ENCODE measurements around the gene LIN7C. TPM values are rescaled to one million over a fixed set of nuclear protein-coding genes. Genes with fewer than 3 reads are reported as not detected.

Gene LIN7C
- total and polyA plus RNA-seq, 2 of the 13 experiments (the other 11 are each of a cell fraction or from before 2014, with no cell fraction given): 14.8 to 37.2 TPM

GRCh38 chr11:27475622-27476021 is 30.9 kb downstream of the LIN7C start (continued):
- TF ChIP-seq, protein P1, sequence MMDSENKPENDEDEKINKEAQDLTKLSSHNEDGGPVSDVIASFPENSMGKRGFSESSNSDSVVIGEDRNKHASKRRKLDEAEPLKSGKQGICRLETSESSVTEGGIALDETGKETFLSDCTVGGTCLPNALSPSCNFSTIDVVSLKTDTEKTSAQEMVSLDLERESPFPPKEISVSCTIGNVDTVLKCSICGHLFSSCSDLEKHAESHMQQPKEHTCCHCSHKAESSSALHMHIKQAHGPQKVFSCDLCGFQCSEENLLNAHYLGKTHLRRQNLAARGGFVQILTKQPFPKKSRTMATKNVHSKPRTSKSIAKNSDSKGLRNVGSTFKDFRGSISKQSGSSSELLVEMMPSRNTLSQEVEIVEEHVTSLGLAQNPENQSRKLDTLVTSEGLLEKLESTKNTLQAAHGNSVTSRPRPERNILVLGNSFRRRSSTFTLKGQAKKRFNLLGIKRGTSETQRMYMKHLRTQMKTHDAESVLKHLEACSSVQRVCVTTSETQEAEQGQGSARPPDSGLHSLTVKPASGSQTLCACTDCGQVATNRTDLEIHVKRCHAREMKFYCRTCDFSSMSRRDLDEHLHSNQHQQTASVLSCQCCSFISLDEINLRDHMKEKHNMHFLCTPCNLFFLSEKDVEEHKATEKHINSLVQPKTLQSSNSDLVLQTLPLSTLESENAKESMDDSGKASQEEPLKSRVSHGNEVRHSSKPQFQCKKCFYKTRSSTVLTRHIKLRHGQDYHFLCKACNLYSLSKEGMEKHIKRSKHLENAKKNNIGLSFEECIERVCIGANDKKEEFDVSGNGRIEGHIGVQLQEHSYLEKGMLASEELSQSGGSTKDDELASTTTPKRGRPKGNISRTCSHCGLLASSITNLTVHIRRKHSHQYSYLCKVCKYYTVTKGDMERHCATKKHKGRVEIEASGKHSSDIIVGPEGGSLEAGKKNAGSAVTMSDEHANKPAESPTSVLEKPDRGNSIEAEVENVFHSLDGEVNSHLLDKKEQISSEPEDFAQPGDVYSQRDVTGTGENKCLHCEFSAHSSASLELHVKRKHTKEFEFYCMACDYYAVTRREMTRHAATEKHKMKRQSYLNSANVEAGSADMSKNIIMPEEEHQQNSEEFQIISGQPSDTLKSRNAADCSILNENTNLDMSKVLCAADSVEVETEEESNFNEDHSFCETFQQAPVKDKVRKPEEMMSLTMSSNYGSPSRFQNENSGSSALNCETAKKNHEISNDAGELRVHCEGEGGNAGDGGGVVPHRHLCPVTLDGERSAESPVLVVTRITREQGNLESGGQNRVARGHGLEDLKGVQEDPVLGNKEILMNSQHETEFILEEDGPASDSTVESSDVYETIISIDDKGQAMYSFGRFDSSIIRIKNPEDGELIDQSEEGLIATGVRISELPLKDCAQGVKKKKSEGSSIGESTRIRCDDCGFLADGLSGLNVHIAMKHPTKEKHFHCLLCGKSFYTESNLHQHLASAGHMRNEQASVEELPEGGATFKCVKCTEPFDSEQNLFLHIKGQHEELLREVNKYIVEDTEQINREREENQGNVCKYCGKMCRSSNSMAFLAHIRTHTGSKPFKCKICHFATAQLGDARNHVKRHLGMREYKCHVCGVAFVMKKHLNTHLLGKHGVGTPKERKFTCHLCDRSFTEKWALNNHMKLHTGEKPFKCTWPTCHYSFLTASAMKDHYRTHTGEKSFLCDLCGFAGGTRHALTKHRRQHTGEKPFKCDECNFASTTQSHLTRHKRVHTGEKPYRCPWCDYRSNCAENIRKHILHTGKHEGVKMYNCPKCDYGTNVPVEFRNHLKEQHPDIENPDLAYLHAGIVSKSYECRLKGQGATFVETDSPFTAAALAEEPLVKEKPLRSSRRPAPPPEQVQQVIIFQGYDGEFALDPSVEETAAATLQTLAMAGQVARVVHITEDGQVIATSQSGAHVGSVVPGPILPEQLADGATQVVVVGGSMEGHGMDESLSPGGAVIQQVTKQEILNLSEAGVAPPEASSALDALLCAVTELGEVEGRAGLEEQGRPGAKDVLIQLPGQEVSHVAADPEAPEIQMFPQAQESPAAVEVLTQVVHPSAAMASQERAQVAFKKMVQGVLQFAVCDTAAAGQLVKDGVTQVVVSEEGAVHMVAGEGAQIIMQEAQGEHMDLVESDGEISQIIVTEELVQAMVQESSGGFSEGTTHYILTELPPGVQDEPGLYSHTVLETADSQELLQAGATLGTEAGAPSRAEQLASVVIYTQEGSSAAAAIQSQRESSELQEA (CRISPR knock-in tag; IDR thresholded peaks at IDR 0.05; ENCODE audit: not compliant biosample characterization): no peak
- TF ChIP-seq ZNF639 (CRISPR knock-in tag; conservative IDR thresholded peaks at IDR 0.05) (no peak), PCBP2 (optimal IDR thresholded peaks at IDR 0.05; ENCODE audit: low read depth, low read length, poor library complexity, severe bottlenecking) (no peak), KAT8 (CRISPR knock-in tag; IDR thresholded peaks at IDR 0.05) (0 out of 2 replicates have a peak, but pooled peaks have one; percentile 45), ZNF564 (CRISPR knock-in tag; IDR thresholded peaks at IDR 0.05) (no peak), FOXC1 (CRISPR knock-in tag; IDR thresholded peaks at IDR 0.05; ENCODE audit: borderline replicate concordance) (no peak), ZNF263 (CRISPR knock-in tag; IDR thresholded peaks at IDR 0.05) (no peak), ATF6 (CRISPR knock-in tag; conservative IDR thresholded peaks at IDR 0.05) (no peak), NCOA1 (CRISPR knock-in tag; IDR thresholded peaks at IDR 0.05) (no peak), ZNF792 (CRISPR knock-in tag; IDR thresholded peaks at IDR 0.05) (peak; percentile 77; the same call in 1 of the 2 replicates), ATF2 (CRISPR knock-in tag; IDR thresholded peaks at IDR 0.05) (peak; percentile 59; the same call in 1 of the 2 replicates), ATAD3A (CRISPR knock-in tag; IDR thresholded peaks at IDR 0.05) (no peak), KDM5A (IDR thresholded peaks at IDR 0.05; ENCODE audit: borderline replicate concordance, low read length) (no peak), ZNF343 (CRISPR knock-in tag; IDR thresholded peaks at IDR 0.05) (no peak), ASH2L (IDR thresholded peaks at IDR 0.05; ENCODE audit: insufficient read length, low read depth, low read length) (no peak), ZNF703 (CRISPR knock-in tag; IDR thresholded peaks at IDR 0.05; ENCODE audit: borderline replicate concordance) (no peak), HMG20A (CRISPR knock-in tag; IDR thresholded peaks at IDR 0.05; ENCODE audit: borderline replicate concordance) (peak; percentile 80)
- TF ChIP-seq, protein P2, sequence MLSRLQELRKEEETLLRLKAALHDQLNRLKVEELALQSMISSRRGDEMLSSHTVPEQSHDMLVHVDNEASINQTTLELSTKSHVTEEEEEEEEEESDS (CRISPR knock-in tag; IDR thresholded peaks at IDR 0.05; ENCODE audit: borderline replicate concordance): no peak
